HG03196 (cell line): ENCODE results near the gene RNU1-1.
"Not testable (repeated sequence)": the region's sequence is repeated elsewhere in the genome, so short reads cannot be mapped to it uniquely, and the experiment has no call there.

Experiments
- ATAC-seq: cut with Tn5 transposase; IDR thresholded peaks from one replicate; pipeline ENCODE4 v1.9.1; 2021; ENCODE audit not compliant: unreplicated experiment

Gene RNU1-1

DNA sequence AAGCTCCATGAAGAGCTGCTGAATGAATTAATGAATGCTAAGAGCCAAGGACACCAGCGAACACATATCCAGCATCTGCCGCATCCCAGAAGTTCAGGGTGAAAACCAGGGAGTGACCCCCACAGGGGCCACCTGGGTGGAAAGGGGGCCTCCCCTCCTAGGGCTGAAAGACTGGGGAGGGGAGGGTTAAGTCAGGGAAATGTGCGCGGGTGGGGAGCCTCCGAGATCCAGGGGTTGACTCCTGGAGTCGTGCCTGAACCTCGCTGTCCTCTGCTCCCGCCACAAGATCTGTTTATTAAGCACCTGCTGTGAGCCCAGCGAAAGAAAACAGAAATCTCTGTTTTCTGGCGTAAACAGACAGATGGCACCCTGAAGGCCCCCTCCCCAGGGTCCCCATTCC is 16.0 kb downstream of the RNU1-1 start:
- ATAC-seq = not testable (repeated sequence)

DNA sequence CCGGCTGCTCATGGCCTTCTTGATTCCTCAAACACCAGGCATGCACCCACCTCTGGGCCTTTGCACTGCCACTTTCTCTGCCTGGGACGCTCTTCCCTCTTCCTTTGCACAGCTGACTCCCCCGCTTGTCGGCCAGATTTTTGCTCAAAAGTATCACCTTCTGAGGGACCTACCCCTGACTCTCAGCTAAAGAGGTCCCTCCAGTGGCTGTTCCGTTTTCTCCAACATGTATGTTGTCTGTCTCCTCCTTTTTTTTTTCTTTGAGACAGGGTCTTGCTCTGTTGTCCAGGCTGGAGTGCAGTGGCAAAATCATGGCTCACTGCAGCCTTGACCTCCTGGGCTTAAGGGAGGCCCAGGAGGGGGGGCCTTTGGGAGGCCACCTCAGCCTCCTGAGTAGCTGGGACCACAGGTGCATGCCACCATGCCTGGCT is 16.6 kb downstream of the RNU1-1 start:
- not testable (repeated sequence) for ATAC-seq

DNA sequence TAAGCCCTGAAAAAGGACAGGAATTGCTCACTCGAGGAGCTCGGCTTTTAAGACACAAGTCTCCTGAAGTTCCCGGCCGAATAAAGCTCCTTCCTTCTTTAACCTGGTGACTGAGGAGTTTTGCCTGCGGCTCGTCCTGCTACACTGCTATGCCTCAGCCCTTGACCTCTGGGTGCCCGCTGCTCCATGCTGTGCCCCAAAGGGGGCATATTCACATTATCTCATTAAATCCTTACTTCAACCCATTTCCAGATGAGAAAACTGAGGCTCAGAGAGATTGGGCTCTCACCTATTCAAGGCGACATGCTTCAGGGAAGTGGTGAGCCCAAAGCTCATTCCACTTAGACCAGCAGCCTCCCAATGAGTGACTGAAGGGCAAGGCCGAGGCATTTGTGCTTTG is 20.4 kb downstream of the RNU1-1 start:
- not testable (repeated sequence) for ATAC-seq

GRCh38 chr1:16492937-16493336 is 21.1 kb downstream of the RNU1-1 start:
- ATAC-seq = not testable (repeated sequence)

DNA sequence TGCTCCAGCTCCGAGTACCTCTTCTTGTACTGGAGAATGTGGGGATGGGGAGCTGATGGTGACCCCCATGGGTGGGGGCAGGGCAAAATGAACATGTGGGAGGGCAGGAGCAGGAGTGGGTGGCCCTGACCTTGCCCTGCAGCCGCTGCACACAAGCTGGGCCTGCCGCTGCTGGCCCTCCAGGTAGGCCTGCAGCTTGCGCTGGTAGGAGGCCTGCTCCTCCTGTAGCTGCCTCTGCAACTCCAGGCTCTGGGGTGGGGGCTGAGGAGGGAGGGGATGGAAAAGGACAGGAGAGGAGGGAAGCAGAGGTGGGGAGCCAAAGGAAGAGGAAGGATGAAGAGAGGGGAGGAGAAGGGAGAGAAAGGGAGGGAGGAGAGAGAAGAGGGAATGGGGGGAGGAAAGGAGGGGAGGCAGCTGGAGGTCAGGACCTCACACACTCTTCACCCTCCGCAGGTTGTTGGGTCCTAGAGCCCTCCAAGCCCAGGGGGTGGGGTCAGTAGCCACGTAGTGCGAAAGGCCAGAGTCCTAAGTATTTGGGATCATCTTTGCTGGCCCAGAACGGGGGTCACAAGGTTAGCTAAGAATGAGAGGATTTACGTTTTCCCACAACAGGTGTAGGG is 22.9 kb downstream of the RNU1-1 start:
- ATAC-seq = no peak

GRCh38 chr1:16489195-16489880 is 24.7 kb downstream of the RNU1-1 start:
- ATAC-seq = not testable (repeated sequence)

GRCh38 chr1:16487011-16487410 is 27.1 kb downstream of the RNU1-1 start:
- ATAC-seq = not testable (repeated sequence)

DNA sequence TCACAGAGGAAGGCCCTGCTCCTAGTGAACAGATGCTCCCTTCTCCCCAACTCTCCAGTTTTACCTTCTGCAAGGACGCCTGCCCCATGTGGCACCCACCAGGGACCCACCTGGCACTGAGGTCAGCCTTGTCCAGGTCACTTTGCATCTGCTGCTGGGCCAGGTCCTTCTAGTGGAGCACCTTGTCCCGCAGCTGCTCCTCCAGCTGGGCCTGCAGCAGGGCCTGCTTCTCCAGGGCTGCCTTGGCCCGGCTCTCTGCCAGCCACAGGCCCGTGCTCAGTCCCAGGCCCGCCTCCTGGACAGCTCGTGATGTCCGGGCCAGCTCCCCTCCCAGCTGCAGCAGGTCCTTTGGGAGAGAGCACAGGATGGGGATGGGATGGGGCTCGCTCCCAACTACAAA is 27.8 kb downstream of the RNU1-1 start:
- ATAC-seq = not testable (repeated sequence)

DNA sequence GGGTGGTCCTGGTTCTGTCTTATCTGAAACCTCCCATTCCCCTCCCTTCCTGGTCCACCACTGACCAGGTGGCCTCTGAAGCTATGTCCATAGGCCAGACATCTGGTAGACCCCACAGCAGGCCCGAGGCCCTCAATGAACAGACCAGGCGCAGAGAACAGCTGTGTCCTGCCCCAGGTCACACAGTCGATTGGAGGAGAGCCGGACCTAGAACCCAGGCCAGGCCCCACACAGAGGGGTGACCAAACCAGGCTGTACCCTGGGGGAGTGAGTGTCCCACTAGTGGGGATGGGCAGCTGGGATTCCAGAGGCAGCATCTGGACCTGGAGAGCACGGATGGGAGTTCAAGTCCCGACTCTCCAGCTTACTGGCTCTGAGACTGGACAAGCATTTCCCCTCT is 29.2 kb downstream of the RNU1-1 start:
- no peak for ATAC-seq

DNA sequence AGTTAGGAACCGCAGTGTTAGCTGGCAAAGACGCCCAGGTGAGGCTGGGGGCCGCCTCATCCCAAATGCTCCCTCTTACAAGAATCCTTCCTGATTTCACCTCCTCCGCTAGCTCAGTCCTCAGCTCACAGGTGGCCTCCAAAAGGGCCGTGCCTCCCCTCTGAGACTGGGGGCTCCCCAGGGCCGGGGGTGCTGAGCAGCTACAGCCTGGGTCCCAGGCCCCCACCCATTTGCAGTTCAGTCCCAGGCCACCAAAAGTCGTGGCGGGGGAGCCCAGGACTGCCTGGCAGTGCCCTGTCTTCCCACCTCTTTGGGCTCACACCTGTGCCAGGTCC is 29.6 kb downstream of the RNU1-1 start:
- no peak for ATAC-seq

GRCh38 chr1:16483639-16484500 is 30.2 kb downstream of the RNU1-1 start:
- ATAC-seq = not testable (repeated sequence)

GRCh38 chr1:16483146-16483545 is 30.9 kb downstream of the RNU1-1 start:
- ATAC-seq = not testable (repeated sequence)

GRCh38 chr1:16478091-16478490 is 36.0 kb downstream of the RNU1-1 start:
- ATAC-seq = no peak

GRCh38 chr1:16475771-16476770 is 38.0 kb downstream of the RNU1-1 start:
- ATAC-seq = not testable (repeated sequence)

DNA sequence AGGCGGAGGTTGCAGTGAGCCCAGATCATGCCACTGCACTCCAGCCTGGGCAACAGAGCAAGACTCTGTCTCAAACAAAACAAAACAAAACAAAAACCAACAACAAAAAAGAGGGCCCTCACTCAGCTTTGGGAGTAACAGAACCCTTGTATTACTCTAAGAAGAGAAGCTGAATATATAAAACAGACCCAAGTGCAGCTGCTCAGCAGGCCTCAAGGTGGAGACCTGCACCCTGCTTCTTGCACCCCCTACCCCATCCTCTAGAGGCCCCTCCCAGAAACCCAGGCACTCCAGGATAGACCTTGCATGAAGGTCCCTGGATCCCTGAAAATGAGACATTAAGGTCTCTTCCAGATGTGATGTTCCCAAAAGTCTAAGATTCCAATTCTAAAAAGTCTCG is 39.2 kb downstream of the RNU1-1 start:
- ATAC-seq = not testable (repeated sequence)

DNA sequence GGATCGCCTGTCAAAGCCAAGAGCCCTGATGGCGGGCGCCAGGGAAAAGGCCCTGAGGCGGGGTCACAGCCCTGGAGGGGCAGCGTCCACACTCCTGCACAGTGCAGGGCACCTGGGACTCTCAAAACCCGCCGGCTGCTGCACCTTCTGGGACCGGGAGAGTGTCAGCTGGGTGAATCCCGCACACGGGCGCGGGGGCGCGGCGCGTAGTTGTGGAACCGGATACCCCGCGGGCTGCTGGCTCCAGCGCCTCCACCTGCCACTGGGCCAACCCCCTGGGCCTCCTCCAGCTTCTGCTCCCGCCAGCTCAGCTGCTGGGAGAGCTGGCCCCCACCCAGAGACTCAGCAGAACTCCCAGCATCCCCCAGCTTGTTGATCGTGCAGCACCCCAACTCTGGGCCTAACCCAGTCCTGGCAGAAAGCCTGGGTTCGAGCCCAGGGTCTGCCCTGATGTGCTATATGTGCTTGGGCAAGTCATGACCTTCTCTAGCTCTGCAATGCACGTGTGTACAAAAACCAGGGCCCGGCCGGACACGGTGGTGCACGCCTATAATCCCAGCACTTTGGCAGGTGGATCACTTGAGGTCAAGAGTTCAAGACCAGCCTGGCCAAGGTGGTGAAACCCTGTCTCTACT is 39.8 kb downstream of the RNU1-1 start:
- ATAC-seq = no peak

- ATAC-seq = no peak
These were observed 45.5 kb downstream of the RNU1-1 start for GRCh38 chr1:16468558-16468957.

DNA sequence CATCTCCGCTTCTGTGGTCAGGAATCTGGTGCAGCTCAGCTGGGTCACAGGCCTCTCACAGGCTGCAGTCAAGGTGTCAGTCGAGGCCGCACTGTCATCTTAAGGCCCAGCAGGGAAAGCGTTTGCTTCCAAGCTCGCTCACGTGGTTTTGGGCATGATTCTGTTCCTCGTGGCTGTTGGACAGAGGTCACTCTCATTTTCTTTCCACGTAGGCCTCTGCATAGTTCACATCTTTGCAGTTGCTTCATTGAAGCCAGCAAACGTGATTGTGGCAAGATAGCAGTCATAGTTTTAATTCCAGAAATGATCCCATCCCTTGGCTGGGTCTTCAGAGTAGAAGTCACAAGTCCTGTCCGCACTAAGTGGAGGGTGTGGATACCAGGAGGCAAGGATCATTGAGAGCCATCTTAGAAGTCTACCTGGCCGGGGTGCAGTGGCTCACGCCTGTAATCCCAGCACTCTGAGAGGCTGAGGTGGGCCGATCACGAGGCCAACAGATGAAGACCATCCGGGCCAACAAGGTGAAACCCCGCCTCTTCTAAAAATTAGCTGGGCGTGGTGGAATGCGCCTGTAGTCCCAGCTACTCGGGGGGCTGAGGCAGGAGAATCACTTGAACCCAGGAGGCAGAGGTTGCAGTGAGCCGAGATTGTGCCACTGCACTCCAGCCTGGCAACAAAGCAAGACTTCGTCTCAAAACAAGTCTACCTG is 49.0 kb downstream of the RNU1-1 start:
- no peak for ATAC-seq
